Tibial artery (tissue), 4 donors: Measurements from ENCODE around the gene UBE2F.

Experiments
- DNase-seq, 2 donors: peaks; one replicate each; pipeline ENCODE4 v3.0.0-alpha.2; 2019
- H3K27ac ChIP-seq, 2 donors: fragments of 200-600 bp; sonication (generic) in 1 of 2; 1 replicate in 1 of 2; 2 replicates in 1 of 2; pipeline ENCODE4 v1.5.1; 2018 to 2019; ENCODE audit warnings: mild to moderate bottlenecking in 1 of 2
- H3K27me3 ChIP-seq, 2 donors: fragments of 200-600 bp; sonication (generic) in 1 of 2; one replicate each; pipeline versions ENCODE4 v1.5.1 to v1.6.0; 2016 to 2019
- H3K36me3 ChIP-seq, 3 donors: fragments of 200-600 bp; sonication (generic) in 2 of 3; one replicate each; pipeline ENCODE4 v1.5.1; 2016 to 2019; ENCODE audit warnings: mild to moderate bottlenecking in 2 of 3
- H3K4me1 ChIP-seq, 4 donors: fragments of 200-600 bp; sonication (generic) in 2 of 4; 1 replicate in 3 of 4; 2 replicates in 1 of 4; pipeline ENCODE4 v1.5.1; 2016 to 2019
- H3K4me3 ChIP-seq, 2 donors: fragments of 200-600 bp; sonication (generic) in 1 of 2; 1 replicate in 1 of 2; 2 replicates in 1 of 2; pipeline ENCODE4 v1.5.1; 2018 to 2019; ENCODE audit warnings: mild to moderate bottlenecking in 2 of 2
- H3K9me3 ChIP-seq, 3 donors: fragments of 200-600 bp; sonication (generic) in 1 of 3; one replicate each; pipeline ENCODE4 v1.5.1; 2016 to 2019
- CTCF ChIP-seq, 2 experiments: fragments of 200-600 bp in 1 of 2; fragments of 450-650 bp in 1 of 2; IDR thresholded peaks; one replicate each; pipeline ENCODE4 v1.5.1; 2017 to 2019; ENCODE audit warnings: antibody characterized with exemption in 2 of 2, mild to moderate bottlenecking in 1 of 2, moderate library complexity in 1 of 2
- intact Hi-C: fragments of 100-400 bp; cut with DNase I; formaldehyde crosslinking; loops from one replicate; pipeline ENCODE4 v1.15.0; 2023; ENCODE audit warnings: low total_unique reads

The UBE2F gene

GRCh38 chr2:238082151-238082550 is 115.3 kb downstream of the UBE2F start:
- Histone ChIP-seq H3K27ac (no peak overlapping the region), H3K27me3 (no peaks in the 10 kb centered on the region), H3K36me3 (peaks cover 23 to 44% (median 42%) of the 10 kb centered on the region in 3 donors), H3K9me3 (no peaks in the 10 kb centered on the region), H3K4me3 (no peak overlapping the region), H3K4me1 (no peaks in the 10 kb centered on the region)
- intact Hi-C loops, result loop anchor here (10.0 kb wide), 1 partner anchor 113 kb away; no protein-coding TSS in a partner anchor
- TF ChIP-seq CTCF (IDR thresholded peaks at IDR 0.05), result no peak
- DNase-seq, result no peak

GRCh38 chr2:238082827-238083226 is 116.0 kb downstream of the UBE2F start:
- H3K4me1 ChIP-seq, result no peaks in the 10 kb centered on the region
- H3K27me3 ChIP-seq, result no peaks in the 10 kb centered on the region
- intact Hi-C loops, result loop anchor here (10.0 kb wide), 1 partner anchor 112 kb away; no protein-coding TSS in a partner anchor
- H3K27ac ChIP-seq, result no peak overlapping the region
- no peak for TF ChIP-seq CTCF (IDR thresholded peaks at IDR 0.05)
- no peaks in the 10 kb centered on the region for H3K9me3 ChIP-seq
- H3K36me3 ChIP-seq, result peaks cover 23 to 44% (median 42%) of the 10 kb centered on the region in 3 donors
- DNase-seq, result no peak
- H3K4me3 ChIP-seq, result no peak overlapping the region

GRCh38 chr2:238083919-238084318 is 117.1 kb downstream of the UBE2F start:
- Histone ChIP-seq H3K27ac (no peak overlapping the region), H3K4me1 (no peaks in the 10 kb centered on the region), H3K27me3 (no peaks in the 10 kb centered on the region), H3K36me3 (peaks cover 23 to 44% (median 42%) of the 10 kb centered on the region in 3 donors), H3K9me3 (no peaks in the 10 kb centered on the region), H3K4me3 (no peak overlapping the region)
- no peak for TF ChIP-seq CTCF (IDR thresholded peaks at IDR 0.05)
- intact Hi-C loops, result loop anchor here (10.0 kb wide), 1 partner anchor 111 kb away; no protein-coding TSS in a partner anchor
- no peak for DNase-seq

- no peak overlapping the region for H3K4me3 ChIP-seq
- intact Hi-C loops, result loop anchor here (10.0 kb wide), 1 partner anchor 110 kb away; no protein-coding TSS in a partner anchor
- no peaks in the 10 kb centered on the region for H3K9me3 ChIP-seq
- no peak for TF ChIP-seq CTCF (IDR thresholded peaks at IDR 0.05)
- DNase-seq, result no peak
- H3K27ac ChIP-seq, result no peak overlapping the region
- no peaks in the 10 kb centered on the region for H3K4me1 ChIP-seq
- no peaks in the 10 kb centered on the region for H3K27me3 ChIP-seq
- H3K36me3 ChIP-seq, result peaks cover 23 to 44% (median 42%) of the 10 kb centered on the region in 3 donors
Observed at GRCh38 chr2:238084761-238085160, 117.9 kb downstream of the UBE2F start.

GRCh38 chr2:238085899-238086298 is 119.1 kb downstream of the UBE2F start:
- Histone ChIP-seq H3K27me3 (no peaks in the 10 kb centered on the region), H3K4me1 (no peaks in the 10 kb centered on the region), H3K27ac (no peak overlapping the region), H3K9me3 (no peaks in the 10 kb centered on the region), H3K4me3 (no peak overlapping the region), H3K36me3 (peaks cover 23 to 37% (median 33%) of the 10 kb centered on the region in 3 donors)
- no peak for TF ChIP-seq CTCF (IDR thresholded peaks at IDR 0.05)
- no peak for DNase-seq
- intact Hi-C loops, result loop anchor here (10.0 kb wide), 1 partner anchor 109 kb away; no protein-coding TSS in a partner anchor
